K562 (cell line): ENCODE measurements around the gene PROK1. TPM values are rescaled to one million over a fixed set of nuclear protein-coding genes. Genes with fewer than 3 reads are reported as not detected.

ENCODE experiments used
- CBX1 ChIP-seq: sonication (generic); IDR thresholded peaks from 2 replicates; pipeline ENCODE4 v1.6.1; 2016; ENCODE audit warnings: antibody characterized with exemption, low read depth, mild to moderate bottlenecking
- CHD1 ChIP-seq: fragments of 200-600 bp; sonication (generic); IDR thresholded peaks from one replicate; pipeline ENCODE4 v1.6.1; 2012; ENCODE audit warnings: mild to moderate bottlenecking, moderate library complexity, low read length, inconsistent platforms
- DACH1 ChIP-seq: fragments of 450-650 bp; IDR thresholded peaks from 2 replicates; pipeline ENCODE4 v1.6.1; 2018; ENCODE audit not compliant: partially characterized antibody
- HMGN3 ChIP-seq: IDR thresholded peaks from 2 replicates; pipeline ENCODE4 v1.6.1; 2011; ENCODE audit warnings: borderline replicate concordance, low read depth, mild to moderate bottlenecking, mixed read lengths, low read length; ENCODE audit not compliant: insufficient read length; ENCODE audit errors: extremely low read depth
- MXI1 ChIP-seq: IDR thresholded peaks from 2 replicates; pipeline ENCODE4 v1.6.1; 2011; ENCODE audit warnings: low read depth, mild to moderate bottlenecking, improper control_type of control experiment, low read length
- XRCC3 ChIP-seq: fragments of 450-650 bp; IDR thresholded peaks from 2 replicates; pipeline ENCODE4 v1.6.1; 2017; ENCODE audit warnings: mild to moderate bottlenecking, moderate library complexity
- ZBTB5 ChIP-seq: fragments of 450-650 bp; IDR thresholded peaks from 2 replicates; pipeline ENCODE4 v1.6.1; 2017; ENCODE audit warnings: antibody characterized with exemption
- ZKSCAN1 ChIP-seq: fragments of 150-350 bp; IDR thresholded peaks from 2 replicates; pipeline ENCODE4 v1.6.1; 2016; ENCODE audit warnings: low read depth, low read length
- ZNF589 ChIP-seq: fragments of 200-800 bp; sonication (Bioruptor generic); IDR thresholded peaks from 2 replicates; pipeline ENCODE4 v1.6.1; 2016; ENCODE audit warnings: low read depth, missing genetic modification characterization, missing compliant biosample characterization
- ZNF609 ChIP-seq: sonication (generic); formaldehyde crosslinking; IDR thresholded peaks from 2 replicates; pipeline ENCODE4 v1.8.1; 2023; ENCODE audit warnings: missing genetic modification reagents, mild to moderate bottlenecking, borderline replicate concordance
- polyA plus RNA-seq, 8 experiments: library from polyadenylated mRNA; depleted of rRNA in 4 of 8; stranded (reverse) in 5 of 8; unstranded in 3 of 8; fragments of >200 nt; fragmentation: Nextera tagmentation in 2 of 8; fragmentation: Illumina TruSeq in 1 of 8; extraction: Ambion mirVana in 2 of 8; extraction: Trizol in 1 of 8; gene quantifications; 2 replicates each; pipeline versions ENCODE4 v1.2.1 to v1.2.3, GENCODE V29; 2011 to 2014; ENCODE audit warnings: inconsistent platforms in 1 of 8, missing spikeins in 1 of 8
- total RNA-seq, 7 experiments: library from RNA; depleted of rRNA in 6 of 7; stranded (reverse); fragments of >200 nt in 6 of 7; fragmentation: Illumina TruSeq in 2 of 7; extraction: Trizol in 2 of 7; gene quantifications; 2 replicates each; pipeline versions ENCODE4 v1.2.1 to v1.2.3, GENCODE V29; 2011 to 2021; ENCODE audit warnings: low replicate concordance in 1 of 7

The PROK1 gene
- total and polyA plus RNA-seq, 9 of the 15 experiments (the other 6 are each of a cell fraction or from before 2014, with no cell fraction given), result 0.15 TPM; not detected in 8

GRCh38 chr1:110505596-110505995, 54.6 kb downstream of the PROK1 start (continued):
- TF ChIP-seq ZNF609 (CRISPR knock-in tag) (no peak), ZKSCAN1 (no peak), DACH1 (no peak), MXI1 (no peak), ZBTB5 (no peak), XRCC3 (no peak), CBX1 (no peak), ZNF589 (no peak), CHD1 (no peak), HMGN3 (no peak)
